Neuronal stem cell (in vitro differentiated cells): ENCODE results near the gene TSNAXIP1.

Source experiments
- DNase-seq: peaks from one replicate; pipeline ENCODE4 v3.0.0-alpha.2; 2013; ENCODE audit warnings: low spot score
- H2AFZ ChIP-seq: one replicate; pipeline ENCODE4 v1.6.1; 2013; ENCODE audit warnings: mild to moderate bottlenecking, low read length, inconsistent platforms
- H2AK5ac ChIP-seq: 2 replicates; pipeline ENCODE4 v1.6.1; 2013; ENCODE audit warnings: low read depth, mild to moderate bottlenecking, inconsistent platforms, low read length, moderate library complexity, mixed read lengths
- H2BK120ac ChIP-seq: 2 replicates; pipeline ENCODE4 v1.6.1; 2013; ENCODE audit warnings: low read depth, mild to moderate bottlenecking, inconsistent platforms, low read length, moderate library complexity, mixed read lengths
- H2BK12ac ChIP-seq: one replicate; pipeline ENCODE4 v1.6.1; 2013; ENCODE audit warnings: low read length, inconsistent platforms
- H2BK15ac ChIP-seq: 2 replicates; pipeline ENCODE4 v1.6.1; 2013; ENCODE audit warnings: mild to moderate bottlenecking, low read length, inconsistent platforms, mixed read lengths
- H2BK5ac ChIP-seq: one replicate; pipeline ENCODE4 v1.6.1; 2013; ENCODE audit warnings: inconsistent platforms, mild to moderate bottlenecking, low read length, moderate library complexity
- H3K14ac ChIP-seq: one replicate; pipeline ENCODE4 v1.6.1; 2013; ENCODE audit warnings: low read length, inconsistent platforms
- H3K18ac ChIP-seq: 2 replicates; pipeline ENCODE4 v1.6.1; 2013; ENCODE audit warnings: low read length, inconsistent platforms
- H3K23ac ChIP-seq: 2 replicates; pipeline ENCODE4 v1.6.1; 2013; ENCODE audit warnings: low read depth, mild to moderate bottlenecking, mixed read lengths, low read length, inconsistent platforms; ENCODE audit not compliant: poor library complexity
- H3K27ac ChIP-seq: replicated peaks from 3 replicates; pipeline ENCODE4 v1.5.1; 2013; ENCODE audit warnings: low read length, inconsistent platforms
- H3K27me3 ChIP-seq, 3 experiments: 2 replicates each; pipeline ENCODE4 v1.6.1; 2013; ENCODE audit warnings: low read length in 3 of 3, mild to moderate bottlenecking in 2 of 3, inconsistent platforms in 1 of 3, low read depth in 1 of 3, mixed read lengths in 1 of 3, moderate library complexity in 1 of 3; ENCODE audit not compliant: control insufficient read depth in 3 of 3, insufficient read depth in 3 of 3
- H3K36me3 ChIP-seq, 2 donors: replicated peaks in 1 of 2; 2 replicates each; pipeline ENCODE4 v1.6.1; 2013; ENCODE audit warnings: low read length in 2 of 2; ENCODE audit not compliant: control insufficient read depth in 2 of 2, insufficient read depth in 2 of 2
- H3K4ac ChIP-seq: 2 replicates; pipeline ENCODE4 v1.6.1; 2013; ENCODE audit warnings: inconsistent platforms, mild to moderate bottlenecking, low read length, moderate library complexity
- H3K4me1 ChIP-seq, 2 donors: 1 replicate in 1 of 2; 2 replicates in 1 of 2; pipeline ENCODE4 v1.6.1; 2013; ENCODE audit warnings: low read length in 2 of 2, low read depth in 1 of 2; ENCODE audit not compliant: control insufficient read depth in 2 of 2, insufficient read depth in 1 of 2
- H3K4me2 ChIP-seq: one replicate; pipeline ENCODE4 v1.6.1; 2013; ENCODE audit warnings: mild to moderate bottlenecking, low read length, inconsistent platforms; ENCODE audit not compliant: insufficient read depth, poor library complexity, severe bottlenecking
- H3K4me3 ChIP-seq, 2 donors: 2 replicates each; pipeline ENCODE4 v1.5.1; 2013; ENCODE audit warnings: low read length in 2 of 2, mild to moderate bottlenecking in 2 of 2, inconsistent platforms in 1 of 2, moderate library complexity in 1 of 2
- H3K79me1 ChIP-seq: one replicate; pipeline ENCODE4 v1.6.1; 2013; ENCODE audit warnings: low read depth, mild to moderate bottlenecking, inconsistent platforms, low read length, moderate library complexity
- H3K9ac ChIP-seq: one replicate; pipeline ENCODE4 v1.6.1; 2013; ENCODE audit warnings: mild to moderate bottlenecking, low read depth, low read length, inconsistent platforms; ENCODE audit not compliant: poor library complexity
- H3K9me3 ChIP-seq, 2 donors: replicated peaks in 1 of 2; 2 replicates each; pipeline versions ENCODE3 to v1.6.1; 2013; ENCODE audit warnings: low read length in 2 of 2, mild to moderate bottlenecking in 2 of 2, inconsistent platforms in 1 of 2, low read depth in 1 of 2, mixed read lengths in 1 of 2, moderate library complexity in 1 of 2; ENCODE audit not compliant: control insufficient read depth in 2 of 2, insufficient read depth in 1 of 2
- H4K8ac ChIP-seq: one replicate; pipeline ENCODE4 v1.6.1; 2013; ENCODE audit warnings: low read depth, mild to moderate bottlenecking, inconsistent platforms, low read length, moderate library complexity
- H4K91ac ChIP-seq: one replicate; pipeline ENCODE4 v1.6.1; 2013; ENCODE audit warnings: low read length, low read depth, mild to moderate bottlenecking, inconsistent platforms; ENCODE audit not compliant: poor library complexity
- WGBS, 2 donors: extraction: QIAGEN DNeasy Blood & Tissue Kit; methylation state at CpG; one replicate each; pipeline ENCODE4 v1.1.7; 2013; ENCODE audit warnings: missing lambda C conversion rate in 2 of 2, mixed read lengths in 1 of 2; ENCODE audit not compliant: insufficient read length in 2 of 2, insufficient replicate concordance in 1 of 2; ENCODE audit errors: extremely low coverage in 2 of 2; 5-methylcytosine and 5-hydroxymethylcytosine counted together

Gene TSNAXIP1

DNA sequence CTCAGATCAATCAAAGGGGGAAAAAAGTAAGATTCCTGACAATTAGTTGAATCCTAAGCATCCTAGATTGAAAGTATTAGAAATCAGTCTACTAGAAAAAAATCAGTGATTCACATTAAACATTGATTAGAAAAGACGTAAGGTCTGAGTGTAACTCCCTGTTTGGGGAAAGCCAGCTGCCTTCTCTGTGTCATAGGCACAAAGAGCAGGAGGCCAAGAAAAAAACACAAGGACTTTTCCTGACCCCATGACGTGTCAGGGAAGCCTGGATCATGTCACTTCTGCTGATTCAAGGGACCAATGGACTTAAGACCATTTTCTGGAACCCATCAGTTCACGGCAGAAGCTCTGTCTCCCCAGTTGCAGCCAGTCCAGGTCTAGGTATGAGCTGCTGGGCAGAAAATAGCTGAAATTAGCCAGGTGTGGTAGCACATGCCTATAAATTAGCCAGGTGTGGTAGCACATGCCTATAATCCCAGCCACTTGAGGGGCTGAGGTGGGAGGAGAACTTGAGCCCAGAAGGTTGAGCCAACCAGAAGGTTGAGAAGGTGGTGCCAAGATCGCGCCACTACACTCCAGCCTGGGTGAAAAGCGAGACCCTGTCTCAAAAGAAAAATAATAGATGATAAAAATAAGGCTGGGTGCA lies 36.2 kb upstream of the TSNAXIP1 start:
- H3K9ac ChIP-seq = no peak overlapping the region
- no peak overlapping the region for H4K8ac ChIP-seq
- H3K18ac ChIP-seq = no peak overlapping the region
- no CpG with 5 or more reads among the region's 6 CpGs for WGBS, 2 donors
- no peak overlapping the region for H2BK12ac ChIP-seq
- no peak overlapping the region for H3K4me2 ChIP-seq
- H3K4me3 ChIP-seq = no peak overlapping the region
- no peaks in the 10 kb centered on the region for H3K79me1 ChIP-seq
- no peak overlapping the region for H2BK5ac ChIP-seq
- H2AFZ ChIP-seq = no peak overlapping the region
- peaks cover 5 to 33% of the 10 kb centered on the region in 2 donors for H3K36me3 ChIP-seq
- H2BK15ac ChIP-seq = no peak overlapping the region
- no peak overlapping the region for H3K27ac ChIP-seq
- no peak overlapping the region for H3K4ac ChIP-seq
- no peak overlapping the region for H4K91ac ChIP-seq
- H2BK120ac ChIP-seq = no peak overlapping the region
- no peak overlapping the region for H3K14ac ChIP-seq
- no peaks in the 10 kb centered on the region for H3K9me3 ChIP-seq
- H2AK5ac ChIP-seq = no peak overlapping the region
- no peak overlapping the region for H3K23ac ChIP-seq
- no peaks in the 10 kb centered on the region for H3K27me3 ChIP-seq
- DNase-seq = no peak
- peaks cover 0 to 7% of the 10 kb centered on the region in 2 donors for H3K4me1 ChIP-seq

DNA sequence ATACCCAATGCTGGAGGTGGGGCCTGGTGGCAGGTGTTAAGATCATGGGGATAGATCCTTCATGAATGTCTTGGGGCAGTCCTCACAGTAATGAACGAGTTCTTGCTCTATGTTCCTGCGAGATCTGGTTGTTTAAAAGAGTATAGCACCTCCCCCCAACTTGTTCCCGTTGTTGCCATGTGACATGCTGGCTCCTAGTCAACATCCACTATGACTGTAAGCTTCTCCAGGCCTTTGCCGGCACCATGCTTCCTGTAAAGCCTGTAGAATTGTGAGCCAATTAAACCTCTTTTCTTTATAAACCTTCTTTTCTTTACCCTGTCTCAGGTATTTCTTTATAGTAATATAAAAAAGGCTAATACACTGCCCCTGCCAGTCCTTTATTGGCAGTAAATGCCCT lies 33.6 kb upstream of the TSNAXIP1 start:
- H2BK15ac ChIP-seq = no peak overlapping the region
- no peak overlapping the region for H2BK5ac ChIP-seq
- no peaks in the 10 kb centered on the region for H3K27me3 ChIP-seq
- H3K18ac ChIP-seq = no peak overlapping the region
- H2AK5ac ChIP-seq = no peak overlapping the region
- peaks cover 2 to 26% of the 10 kb centered on the region in 2 donors for H3K36me3 ChIP-seq
- no peak overlapping the region for H3K4me3 ChIP-seq
- no peaks in the 10 kb centered on the region for H3K4me1 ChIP-seq
- WGBS, 2 donors = no CpG with 5 or more reads among the region's 4 CpGs
- no peak overlapping the region for H2AFZ ChIP-seq
- no peaks in the 10 kb centered on the region for H3K79me1 ChIP-seq
- H4K8ac ChIP-seq = no peak overlapping the region
- H3K9me3 ChIP-seq = no peaks in the 10 kb centered on the region
- no peak overlapping the region for H3K23ac ChIP-seq
- no peak overlapping the region for H3K27ac ChIP-seq
- H3K14ac ChIP-seq = no peak overlapping the region
- H4K91ac ChIP-seq = no peak overlapping the region
- no peak overlapping the region for H3K4me2 ChIP-seq
- H2BK12ac ChIP-seq = no peak overlapping the region
- no peak for DNase-seq
- H2BK120ac ChIP-seq = no peak overlapping the region
- H3K4ac ChIP-seq = no peak overlapping the region
- H3K9ac ChIP-seq = no peak overlapping the region

DNA sequence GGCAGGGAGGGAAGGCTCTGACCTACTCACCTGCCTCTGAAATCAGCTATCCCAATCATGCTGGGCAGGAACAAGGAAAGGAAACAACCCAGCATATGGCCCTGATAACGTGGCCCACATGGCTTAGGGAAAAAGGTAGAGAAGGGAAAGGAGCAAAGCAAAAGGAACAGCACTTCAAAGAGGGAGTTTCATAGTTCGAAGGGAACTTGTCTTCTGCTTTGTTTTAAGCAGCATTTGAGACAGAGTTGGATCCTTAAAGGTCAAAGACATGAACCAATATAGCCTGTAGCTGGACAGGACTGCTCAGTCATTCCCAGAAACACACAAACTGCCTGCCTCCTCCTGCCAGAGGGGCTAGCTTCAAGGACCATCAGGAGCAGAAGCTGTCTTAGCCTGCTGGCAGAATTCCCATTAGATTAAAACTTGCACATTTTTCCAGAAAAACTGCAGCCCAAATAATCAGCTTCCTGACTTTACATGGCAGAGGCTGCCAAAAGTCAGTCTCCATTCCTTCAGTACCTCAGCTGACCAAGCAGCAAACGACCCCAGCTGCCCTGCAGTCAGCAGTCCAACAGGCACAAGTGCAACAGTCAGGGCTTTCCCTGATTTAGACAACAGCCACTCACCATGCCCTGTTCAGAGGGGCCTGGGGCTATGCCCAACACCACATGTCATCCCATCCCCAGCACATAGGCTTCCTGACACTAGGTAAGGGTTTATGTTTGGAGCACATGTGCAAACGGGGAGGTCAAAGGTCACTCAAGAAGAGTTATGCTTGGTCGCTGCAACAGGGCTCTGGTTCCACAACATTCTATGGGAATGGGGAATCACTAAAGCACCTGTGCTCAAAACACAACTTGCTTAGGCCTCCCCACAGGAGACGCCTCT lies 32.9 kb upstream of the TSNAXIP1 start:
- Histone ChIP-seq H3K4me2 (no peak overlapping the region), H3K9ac (no peak overlapping the region), H3K9me3 (no peaks in the 10 kb centered on the region), H3K4ac (no peak overlapping the region), H3K4me1 (no peaks in the 10 kb centered on the region), H3K18ac (no peak overlapping the region), H3K79me1 (no peaks in the 10 kb centered on the region), H3K23ac (no peak overlapping the region), H3K27me3 (no peaks in the 10 kb centered on the region), H2AFZ (no peak overlapping the region), H3K36me3 (peaks cover 2 to 26% of the 10 kb centered on the region in 2 donors), H2AK5ac (no peak overlapping the region), H3K14ac (no peak overlapping the region), H2BK120ac (no peak overlapping the region), H2BK12ac (no peak overlapping the region), H4K91ac (no peak overlapping the region), H3K27ac (no peak overlapping the region), H4K8ac (no peak overlapping the region), H2BK5ac (no peak overlapping the region), H2BK15ac (no peak overlapping the region), H3K4me3 (no peak overlapping the region)
- no peak for DNase-seq
- no CpG with 5 or more reads among the region's 6 CpGs for WGBS, 2 donors

DNA sequence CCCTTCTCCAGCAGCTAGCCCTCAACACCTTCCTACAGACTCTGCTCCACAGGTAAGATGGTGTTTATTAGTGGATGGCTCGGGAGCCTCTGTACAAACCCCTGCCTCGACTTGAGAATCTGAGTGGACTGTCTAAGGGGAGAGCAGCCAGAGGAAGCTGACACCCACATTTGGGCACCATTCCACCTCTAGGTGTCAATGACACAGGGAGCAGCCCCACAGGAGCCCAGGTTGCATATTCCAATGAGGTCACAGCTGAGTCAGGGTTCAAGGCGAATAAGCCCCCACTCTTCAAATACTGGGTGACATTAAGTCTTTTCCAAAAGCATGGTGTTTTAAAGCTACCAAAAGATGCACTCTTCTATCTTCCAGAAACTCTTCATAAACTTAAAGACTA lies 32.2 kb upstream of the TSNAXIP1 start:
- Histone ChIP-seq H3K18ac (no peak overlapping the region), H3K4me1 (no peaks in the 10 kb centered on the region), H3K23ac (no peak overlapping the region), H3K79me1 (no peaks in the 10 kb centered on the region), H3K36me3 (peaks cover 2 to 26% of the 10 kb centered on the region in 2 donors), H2BK5ac (no peak overlapping the region), H3K9me3 (no peaks in the 10 kb centered on the region), H2AFZ (no peak overlapping the region), H2AK5ac (no peak overlapping the region), H2BK15ac (no peak overlapping the region), H3K4me3 (no peak overlapping the region), H4K91ac (no peak overlapping the region), H3K27ac (no peak overlapping the region), H3K4me2 (no peak overlapping the region), H4K8ac (no peak overlapping the region), H3K9ac (no peak overlapping the region), H3K27me3 (no peaks in the 10 kb centered on the region), H3K4ac (no peak overlapping the region), H3K14ac (no peak overlapping the region), H2BK120ac (no peak overlapping the region), H2BK12ac (no peak overlapping the region)
- DNase-seq = no peak
- WGBS, 2 donors = no CpG with 5 or more reads among the region's 3 CpGs
